H1 (cell line): ENCODE data around the gene IYD. TPM values are rescaled to one million over a fixed set of nuclear protein-coding genes. Genes with fewer than 3 reads are reported as not detected.

ENCODE experiments used
- CTCF ChIA-PET: fragments of 300-600 bp; sonication (Branson Sonifier 250); formaldehyde crosslinking; loops from one replicate; lab custom pipeline; 2021; ENCODE audit not compliant: partially characterized antibody; lab: Charles Lee
- POLR2A ChIA-PET: fragments of 300-600 bp; sonication (Branson Sonifier 250); formaldehyde crosslinking; loops from one replicate; lab custom pipeline; 2021; ENCODE audit warnings: inconsistent platforms; ENCODE audit not compliant: partially characterized antibody; lab: Charles Lee
- DNase-seq, 2 experiments: peaks; one replicate each; pipeline versions ENCODE4 v3.0.0 to v3.0.0-alpha.2; 2010 to 2022; ENCODE audit warnings: low spot score in 2 of 2, low read depth in 1 of 2, mixed read lengths in 1 of 2
- FAIRE-seq: peaks from 2 replicates; lab custom pipeline; 2011; peaks lifted over from hg19 to GRCh38; lab: Jason Lieb, UNC
- H2AFZ ChIP-seq: 2 replicates; pipeline ENCODE4 v1.8.1; 2012; ENCODE audit warnings: low read length, inconsistent platforms
- H2AK5ac ChIP-seq: 2 replicates; pipeline ENCODE4 v1.6.1; 2013; ENCODE audit warnings: low read depth, low read length
- H2BK120ac ChIP-seq: replicated peaks from 2 replicates; pipeline ENCODE3; 2013; ENCODE audit warnings: low read depth, low read length, inconsistent platforms
- H2BK12ac ChIP-seq: 2 replicates; pipeline ENCODE4 v1.6.1; 2013; ENCODE audit warnings: low read depth, low read length
- H2BK15ac ChIP-seq: 2 replicates; pipeline ENCODE4 v1.6.1; 2013; ENCODE audit warnings: low read length
- H2BK20ac ChIP-seq: 2 replicates; pipeline ENCODE4 v1.6.1; 2013; ENCODE audit warnings: low read length
- H2BK5ac ChIP-seq: 2 replicates; pipeline ENCODE4 v1.6.1; 2013; ENCODE audit warnings: low read depth, low read length
- H3K14ac ChIP-seq: 2 replicates; pipeline ENCODE4 v1.6.1; 2013; ENCODE audit warnings: inconsistent platforms; ENCODE audit not compliant: insufficient read length
- H3K18ac ChIP-seq: 2 replicates; pipeline ENCODE4 v1.6.1; 2013; ENCODE audit warnings: low read length; ENCODE audit errors: extremely low read depth
- H3K23ac ChIP-seq: 2 replicates; pipeline ENCODE4 v1.6.1; 2013; ENCODE audit warnings: inconsistent platforms; ENCODE audit not compliant: insufficient read length
- H3K23me2 ChIP-seq: 2 replicates; pipeline ENCODE4 v1.6.1; 2013; ENCODE audit warnings: low read depth, low read length
- H3K27ac ChIP-seq: 2 replicates; pipeline ENCODE4 v1.6.1; 2011; ENCODE audit warnings: low read depth, low read length, inconsistent platforms
- H3K27me3 ChIP-seq, 4 experiments: replicated peaks in 1 of 4; 1 replicate in 1 of 4; 2 replicates in 3 of 4; pipeline versions ENCODE4 v1.6.1 to v1.8.1; 2011 to 2013; ENCODE audit warnings: low read length in 3 of 4, mild to moderate bottlenecking in 3 of 4, inconsistent platforms in 2 of 4, mixed read lengths in 2 of 4, moderate library complexity in 1 of 4; ENCODE audit not compliant: control insufficient read depth in 3 of 4, insufficient read depth in 3 of 4; ENCODE audit errors: extremely low read depth in 1 of 4
- H3K36me3 ChIP-seq, 4 experiments: 2 replicates each; pipeline versions ENCODE4 v1.6.1 to v1.8.1; 2011 to 2013; ENCODE audit warnings: mild to moderate bottlenecking in 4 of 4, low read length in 3 of 4, moderate library complexity in 2 of 4, control low read depth in 1 of 4, inconsistent platforms in 1 of 4; ENCODE audit not compliant: insufficient read depth in 4 of 4, control insufficient read depth in 2 of 4
- H3K4ac ChIP-seq: replicated peaks from 2 replicates; pipeline ENCODE3; 2013; ENCODE audit warnings: low read length, low read depth, mixed read lengths, inconsistent platforms; ENCODE audit not compliant: insufficient read length
- H3K4me1 ChIP-seq, 4 experiments: replicated peaks in 1 of 4; 1 replicate in 1 of 4; 2 replicates in 3 of 4; pipeline versions ENCODE4 v1.6.1 to v1.8.1; 2011 to 2013; ENCODE audit warnings: low read length in 3 of 4, inconsistent platforms in 2 of 4, mixed read lengths in 1 of 4; ENCODE audit not compliant: insufficient read depth in 4 of 4, control insufficient read depth in 3 of 4
- H3K4me2 ChIP-seq, 2 experiments: 2 replicates each; pipeline versions ENCODE4 v1.6.1 to v1.8.1; 2011 to 2013; ENCODE audit warnings: low read depth in 2 of 2, low read length in 2 of 2, control low read depth in 1 of 2, inconsistent platforms in 1 of 2, mild to moderate bottlenecking in 1 of 2; ENCODE audit not compliant: insufficient read depth in 1 of 2
- H3K4me3 ChIP-seq, 4 experiments: fragments of 200-600, 300-600 bp in 1 of 4; sonication (generic), shearing (Covaris generic), sonication (Bioruptor Twin) in 1 of 4; 2 replicates each; pipeline versions ENCODE4 v1.5.1 to v1.8.1; 2011 to 2016; ENCODE audit warnings: low read length in 4 of 4, low read depth in 3 of 4, control low read depth in 2 of 4, inconsistent platforms in 2 of 4, mild to moderate bottlenecking in 2 of 4, mixed read lengths in 1 of 4, moderate library complexity in 1 of 4; ENCODE audit not compliant: insufficient read depth in 2 of 4; ENCODE audit errors: extremely low read depth in 1 of 4
- H3K56ac ChIP-seq: replicated peaks from 2 replicates; pipeline ENCODE3; 2013; ENCODE audit warnings: low read depth, mild to moderate bottlenecking, mixed read lengths, low read length, inconsistent platforms; ENCODE audit not compliant: insufficient read length
- H3K79me1 ChIP-seq: 2 replicates; pipeline ENCODE4 v1.6.1; 2013; ENCODE audit warnings: low read depth, low read length, control low read depth
- H3K79me2 ChIP-seq, 2 experiments: 2 replicates each; pipeline versions ENCODE4 v1.6.1 to v1.8.1; 2012 to 2013; ENCODE audit warnings: low read length in 2 of 2, mild to moderate bottlenecking in 2 of 2, inconsistent platforms in 1 of 2; ENCODE audit not compliant: insufficient read depth in 2 of 2, control insufficient read depth in 1 of 2
- H3K9ac ChIP-seq, 4 experiments: replicated peaks in 1 of 4; 1 replicate in 1 of 4; 2 replicates in 3 of 4; pipeline versions ENCODE4 v1.6.1 to v1.8.1; 2011 to 2013; ENCODE audit warnings: low read depth in 3 of 4, low read length in 3 of 4, control low read depth in 2 of 4, mild to moderate bottlenecking in 2 of 4, moderate library complexity in 2 of 4, inconsistent platforms in 1 of 4; ENCODE audit errors: extremely low read depth in 1 of 4
- H3K9me3 ChIP-seq, 2 experiments: 2 replicates each; pipeline versions ENCODE4 v1.6.1 to v1.8.1; 2012 to 2013; ENCODE audit warnings: mild to moderate bottlenecking in 2 of 2, moderate library complexity in 2 of 2, control low read depth in 1 of 2, inconsistent platforms in 1 of 2, low read depth in 1 of 2, low read length in 1 of 2, mixed read lengths in 1 of 2; ENCODE audit not compliant: insufficient read depth in 2 of 2
- H4K20me1 ChIP-seq, 2 experiments: replicated peaks in 1 of 2; 2 replicates each; pipeline versions ENCODE3 to v1.8.1; 2011 to 2013; ENCODE audit warnings: inconsistent platforms in 2 of 2, low read length in 2 of 2, mild to moderate bottlenecking in 1 of 2; ENCODE audit not compliant: insufficient read depth in 2 of 2, control insufficient read depth in 1 of 2
- H4K5ac ChIP-seq: 2 replicates; pipeline ENCODE4 v1.6.1; 2013; ENCODE audit warnings: low read length, low read depth, mixed read lengths, inconsistent platforms; ENCODE audit not compliant: insufficient read length
- H4K8ac ChIP-seq: 2 replicates; pipeline ENCODE4 v1.8.0; 2013; ENCODE audit warnings: mild to moderate bottlenecking, moderate library complexity, low read length, inconsistent platforms; ENCODE audit not compliant: insufficient read depth; ENCODE audit errors: extremely low read depth
- H4K91ac ChIP-seq: replicated peaks from 2 replicates; pipeline ENCODE3; 2013; ENCODE audit warnings: low read length, mixed read lengths, inconsistent platforms; ENCODE audit not compliant: insufficient read length
- CBX8 ChIP-seq: fragments of 300-800, 300-1000 bp; sonication (generic); IDR thresholded peaks from 2 replicates; pipeline ENCODE4 v1.7.1; 2016; ENCODE audit warnings: low read depth, low read length, borderline replicate concordance
- CTBP2 ChIP-seq: IDR thresholded peaks from 2 replicates; pipeline ENCODE4 v1.7.0; 2011; ENCODE audit warnings: borderline replicate concordance, mild to moderate bottlenecking, moderate library complexity, mixed read lengths, low read length; ENCODE audit not compliant: insufficient read depth, insufficient read length
- EZH2 ChIP-seq: fragments of 200-600 bp; sonication (generic); IDR thresholded peaks from 2 replicates; pipeline ENCODE4 v1.7.1; 2012; ENCODE audit warnings: low read depth, mild to moderate bottlenecking, moderate library complexity, low read length, inconsistent platforms; ENCODE audit not compliant: severe bottlenecking
- FOSL1 ChIP-seq: IDR thresholded peaks from 2 replicates; pipeline ENCODE4 v1.6.1; 2011; ENCODE audit warnings: mild to moderate bottlenecking, low read depth, low read length, moderate library complexity; ENCODE audit not compliant: insufficient read depth
- GTF2F1 ChIP-seq: IDR thresholded peaks from 2 replicates; pipeline ENCODE4 v1.6.1; 2012; ENCODE audit warnings: low read depth, low read length, improper control_type of control experiment, borderline replicate concordance
- KDM4A ChIP-seq: IDR thresholded peaks from one replicate; pipeline ENCODE4 v1.7.1; 2012; ENCODE audit warnings: low read depth, mild to moderate bottlenecking, moderate library complexity, low read length, inconsistent platforms; ENCODE audit not compliant: severe bottlenecking
- RAD21 ChIP-seq, 2 experiments: IDR thresholded peaks in 1 of 2; conservative IDR thresholded peaks in 1 of 2; 2 replicates each; pipeline ENCODE4 v1.6.1; 2011; ENCODE audit warnings: low read depth in 2 of 2, low read length in 2 of 2, improper control_type of control experiment in 1 of 2, inconsistent platforms in 1 of 2, mild to moderate bottlenecking in 1 of 2, moderate library complexity in 1 of 2
- RFX5 ChIP-seq: IDR thresholded peaks from 2 replicates; pipeline ENCODE4 v1.6.1; 2011; ENCODE audit warnings: low read depth, low read length, improper control_type of control experiment, borderline replicate concordance
- SP1 ChIP-seq: IDR thresholded peaks from 2 replicates; pipeline ENCODE4 v1.6.1; 2011; ENCODE audit warnings: low read depth, low read length
- SP2 ChIP-seq: IDR thresholded peaks from 2 replicates; pipeline ENCODE4 v1.6.1; 2012; ENCODE audit warnings: mild to moderate bottlenecking, low read length, inconsistent platforms
- TAF1 ChIP-seq: IDR thresholded peaks from 2 replicates; pipeline ENCODE4 v1.6.1; 2011; ENCODE audit warnings: mild to moderate bottlenecking, low read depth, low read length
- TAF7 ChIP-seq: optimal IDR thresholded peaks from 2 replicates; pipeline ENCODE3; 2011; ENCODE audit warnings: low read depth, mild to moderate bottlenecking, inconsistent platforms, low read length, moderate library complexity, borderline replicate concordance
- WGBS, 2 experiments: shearing (Covaris generic) in 1 of 2; methylation state at CpG; one replicate each; pipeline versions ENCODE4 v1.1.6 to v1.1.7; 2013 to 2015; ENCODE audit warnings: low lambda C conversion rate in 2 of 2, mixed read lengths in 2 of 2, inconsistent platforms in 1 of 2, low coverage in 1 of 2, missing lambda C conversion rate in 1 of 2; ENCODE audit not compliant: insufficient replicate concordance in 2 of 2, insufficient coverage in 1 of 2, insufficient read length in 1 of 2; ENCODE audit errors: extremely low coverage in 1 of 2, missing lambda C conversion rate in 1 of 2; 5-methylcytosine and 5-hydroxymethylcytosine counted together
- polyA plus RNA-seq, 7 experiments: library from polyadenylated mRNA; depleted of rRNA in 3 of 7; stranded (reverse) in 5 of 7; unstranded in 2 of 7; fragments of >200 nt in 5 of 7; fragments of 200-250 nt in 2 of 7; gene quantifications; 1 replicate in 5 of 7; 2 replicates in 1 of 7; 4 replicates in 1 of 7; pipeline versions ENCODE4 v1.2.1 to v1.2.3, GENCODE V29; 2011 to 2013; ENCODE audit warnings: missing spikeins in 2 of 7, mixed read lengths in 2 of 7
- total RNA-seq: library from RNA; stranded (reverse); fragmentation: NEBNext Ultra II Directional; extraction: Animal tissue kit (Norgen Biotek cat#: 25700); gene quantifications from 2 replicates; pipeline ENCODE4 v1.2.1, GENCODE V29; 2021

IYD gene
- total and polyA plus RNA-seq, 2 of the 8 experiments (the other 6 are each of a cell fraction or from before 2014, with no cell fraction given): not detected

DNA sequence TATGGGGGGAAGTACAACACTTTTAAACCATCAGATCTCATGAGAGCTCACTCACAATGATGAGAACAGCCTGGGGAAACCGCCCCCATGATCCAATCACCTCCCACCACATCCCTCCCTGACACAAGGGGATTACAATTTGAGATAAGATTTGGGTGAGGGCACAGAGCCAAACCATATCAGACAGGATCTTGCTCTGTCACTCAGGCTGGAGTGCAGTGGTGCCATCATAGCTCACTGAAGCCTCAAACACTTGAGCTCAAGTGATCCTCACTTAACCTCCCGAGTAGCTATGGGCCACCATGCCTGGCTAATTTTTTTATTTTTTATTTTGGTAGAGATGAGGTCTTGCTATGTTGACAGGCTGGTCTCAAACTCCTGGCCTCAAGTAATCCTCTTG, 5.1 kb upstream of the IYD start:
- Histone ChIP-seq H2BK15ac (no peak overlapping the region), H2AFZ (no peak overlapping the region), H3K79me1 (no peaks in the 10 kb centered on the region), H2BK120ac (no peak overlapping the region), H3K14ac (no peak overlapping the region), H4K91ac (no peak overlapping the region), H3K18ac (no peak overlapping the region), H3K79me2 (no peaks in the 10 kb centered on the region), H3K9me3 (no peaks in the 10 kb centered on the region), H2BK12ac (no peak overlapping the region)
- CTCF ChIA-PET: interaction anchor here (0.8 to 1.6 kb wide), 5 partner anchors 8 to 295 kb away, joined by 3 to 4 read pairs (median 3); partner anchors contain the start of gene ULBP3
- TF ChIP-seq CTBP2 (no peak), SP2 (no peak), FOSL1 (no peak), TAF1 (no peak), EZH2 (no peak), GTF2F1 (no peak), KDM4A (no peak), CBX8 (no peak), TAF7 (no peak), RFX5 (no peak), SP1 (no peak), RAD21 (IDR thresholded peaks at IDR 0.05 in 1 of 2, conservative IDR thresholded peaks at IDR 0.05 in 1 of 2; ENCODE audit: low read depth in 2 of 2, low read length in 2 of 2) (no peak)
- TF ChIP-seq, all 59 proteins: peak for 0
- H3K4me3 ChIP-seq: no peak overlapping the region
- H3K36me3 ChIP-seq: no peaks in the 10 kb centered on the region
- H2BK5ac ChIP-seq: no peak overlapping the region
- no peaks in the 10 kb centered on the region for H3K23me2 ChIP-seq
- no peak overlapping the region for H2BK20ac ChIP-seq
- H4K5ac ChIP-seq: no peak overlapping the region
- no peaks in the 10 kb centered on the region for H3K4me1 ChIP-seq
- 85% methylated on average over 2 of the region's 2 CpGs; no CpG with 5 or more reads in 1 of the 2 experiments for WGBS, 2 experiments
- no peak overlapping the region for H3K23ac ChIP-seq
- no peak overlapping the region for H3K4me2 ChIP-seq
- FAIRE-seq (no peak), DNase-seq (no peak)
- no peak overlapping the region for H2AK5ac ChIP-seq
- H4K8ac ChIP-seq: no peak overlapping the region
- no peak overlapping the region for H3K56ac ChIP-seq
- no peaks in the 10 kb centered on the region for H3K27me3 ChIP-seq
- no peak overlapping the region for H3K4ac ChIP-seq
- POLR2A ChIA-PET: no interaction called here
- no peaks in the 10 kb centered on the region for H4K20me1 ChIP-seq
- no peak overlapping the region for H3K9ac ChIP-seq
- H3K27ac ChIP-seq: no peak overlapping the region
